GM19463 (cell line): Measurements from ENCODE around the gene HSD11B2.

ENCODE experiments used
- ATAC-seq: cut with Tn5 transposase; IDR thresholded peaks from one replicate; pipeline ENCODE4 v1.9.1; 2021; ENCODE audit warnings: mild to moderate bottlenecking, moderate library complexity; ENCODE audit not compliant: unreplicated experiment

The HSD11B2 gene

DNA sequence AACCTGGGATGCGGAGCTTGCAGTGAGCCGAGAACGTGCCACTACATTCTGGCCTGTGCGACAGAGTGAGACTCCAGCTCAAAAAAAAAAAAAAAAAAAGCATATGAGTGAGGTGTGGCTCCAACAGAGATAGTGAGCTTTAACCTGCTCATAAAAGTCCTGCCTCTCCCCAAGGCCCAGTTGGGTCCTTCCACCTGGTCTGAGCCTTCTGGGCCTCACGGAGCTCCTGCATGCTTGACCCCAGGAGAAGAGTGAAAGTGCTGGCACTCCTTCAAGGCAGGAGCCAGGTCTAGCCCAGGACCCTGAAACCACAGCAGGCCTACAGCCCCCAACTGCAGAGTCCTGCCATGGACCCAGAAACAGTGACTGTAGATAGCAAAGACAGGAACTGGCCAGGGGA, 17.7 kb downstream of the HSD11B2 start:
- no peak for ATAC-seq

DNA sequence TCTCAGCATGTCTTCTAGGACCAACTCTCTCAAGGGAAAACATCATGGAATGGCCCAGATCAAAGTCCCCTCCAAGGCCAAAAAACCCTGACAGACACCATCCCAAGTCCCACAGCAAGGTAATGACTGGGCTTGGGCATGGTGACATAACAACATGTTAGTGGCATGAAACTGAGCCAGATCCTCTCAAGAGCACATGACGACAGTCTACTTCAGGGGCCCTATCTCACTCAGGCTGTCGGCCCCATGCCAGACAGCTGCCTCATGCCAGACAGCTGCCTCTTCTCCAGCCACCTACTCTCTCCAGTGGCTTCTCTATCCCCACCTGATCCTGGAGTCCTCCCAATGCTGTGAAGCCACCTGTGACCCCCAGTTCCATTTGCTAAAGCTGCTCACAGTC, 18.4 kb downstream of the HSD11B2 start:
- ATAC-seq = no peak

DNA sequence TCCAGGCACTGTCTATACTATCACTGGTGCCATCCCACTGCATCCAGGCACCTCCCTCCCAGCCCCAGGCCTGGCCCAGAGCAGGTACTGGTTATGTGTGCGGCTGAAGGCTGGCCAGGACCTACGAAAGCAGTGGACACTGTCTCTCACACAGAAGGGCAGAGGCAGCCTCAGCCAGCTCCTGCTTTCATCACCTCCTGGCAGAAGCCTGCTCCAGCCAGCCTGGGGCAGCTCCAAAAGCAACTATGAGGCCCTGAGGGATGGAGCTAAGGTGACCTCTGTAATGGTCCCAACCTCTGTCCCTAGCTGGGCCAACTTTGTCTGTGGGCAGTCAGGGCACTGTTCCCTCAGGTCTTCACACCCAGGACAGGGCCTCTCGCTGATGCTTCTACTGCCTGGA, 18.8 kb downstream of the HSD11B2 start:
- no peak for ATAC-seq

DNA sequence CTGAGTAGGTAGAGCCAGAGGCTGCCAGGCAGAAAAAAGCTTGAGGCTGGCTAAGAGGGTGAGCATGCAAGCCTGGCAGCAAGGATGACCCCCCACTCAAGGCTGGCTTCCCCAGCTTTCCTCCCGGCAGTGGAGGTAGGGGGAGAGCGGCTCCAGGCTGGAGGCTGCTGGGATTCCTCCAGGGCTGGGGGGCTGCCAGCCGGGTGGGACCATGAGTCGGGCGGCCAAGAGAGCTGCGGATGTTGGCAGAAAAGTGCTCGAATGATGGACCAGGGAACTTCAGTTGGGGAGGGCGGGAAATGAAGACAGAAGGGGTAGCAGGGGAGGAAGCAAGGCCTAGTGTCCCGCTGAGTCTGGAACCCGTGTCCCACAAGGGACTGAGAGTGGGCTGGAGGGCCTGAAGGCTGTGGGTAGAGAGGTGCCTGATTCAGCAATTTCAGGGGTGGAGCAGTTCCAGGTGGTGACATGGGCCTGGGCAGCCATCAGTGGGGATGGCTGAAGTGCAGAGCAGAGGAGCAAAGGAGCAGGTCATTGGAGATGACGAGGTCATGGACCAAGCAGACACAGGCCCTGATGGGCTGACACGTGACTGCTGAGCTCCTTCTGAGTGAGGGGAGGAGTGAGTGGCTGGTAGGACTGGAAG, 20.3 kb downstream of the HSD11B2 start:
- ATAC-seq = no peak

DNA sequence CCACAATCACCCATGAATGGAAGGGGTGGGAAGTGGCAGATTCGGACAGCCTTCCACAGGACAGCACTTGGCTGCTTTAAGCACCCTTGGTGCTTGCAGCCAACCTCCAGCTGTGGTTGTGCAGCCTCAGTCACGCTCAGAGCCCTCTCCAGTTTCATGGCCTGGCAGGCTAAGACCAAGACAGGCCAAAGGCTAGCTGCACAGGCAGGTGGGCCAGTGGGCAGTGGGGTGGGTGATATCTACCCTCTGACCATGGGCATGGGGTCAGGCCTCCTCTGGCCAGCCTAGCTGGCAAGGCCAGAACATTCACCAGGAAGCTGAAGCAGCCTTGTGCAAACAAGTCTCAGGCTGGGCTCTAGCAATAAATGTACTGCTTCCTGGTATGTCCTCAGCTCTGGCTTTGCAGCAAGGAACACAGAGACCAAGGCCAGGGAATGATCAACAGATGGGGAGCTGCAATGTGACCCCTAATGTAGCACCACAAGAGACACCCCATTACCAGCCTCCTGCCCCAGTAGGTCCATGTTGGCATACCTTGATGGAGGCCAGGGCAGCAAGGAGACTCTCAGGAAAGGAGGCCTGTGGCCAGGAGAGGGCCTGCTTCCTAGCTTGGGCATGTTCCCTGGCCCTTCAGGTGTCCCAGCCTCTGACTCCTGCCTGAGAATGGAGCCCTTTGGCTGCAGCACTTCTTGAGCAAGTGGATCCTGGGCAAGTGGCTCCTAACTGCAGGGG, 20.9 kb downstream of the HSD11B2 start:
- no peak for ATAC-seq

DNA sequence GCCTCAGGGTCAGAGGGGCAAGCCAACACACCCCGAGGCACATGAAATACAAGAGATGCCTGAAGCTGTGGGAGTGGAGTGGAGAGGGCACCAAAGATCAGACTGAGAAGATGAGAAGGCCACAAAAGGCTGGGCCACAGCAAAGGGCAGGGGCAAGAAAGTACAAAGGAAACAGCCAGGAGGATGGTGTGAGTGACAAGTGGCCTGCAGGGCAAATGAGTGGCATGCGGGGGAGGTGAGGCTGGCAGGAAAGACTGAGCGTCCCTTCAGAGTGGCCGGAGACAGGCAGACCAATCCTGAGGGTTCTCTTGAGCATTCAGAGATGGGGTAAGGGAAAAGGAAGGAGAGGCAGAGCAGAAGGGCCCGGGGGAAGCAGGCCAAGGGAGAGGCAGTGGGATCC, 23.2 kb downstream of the HSD11B2 start:
- ATAC-seq = no peak

DNA sequence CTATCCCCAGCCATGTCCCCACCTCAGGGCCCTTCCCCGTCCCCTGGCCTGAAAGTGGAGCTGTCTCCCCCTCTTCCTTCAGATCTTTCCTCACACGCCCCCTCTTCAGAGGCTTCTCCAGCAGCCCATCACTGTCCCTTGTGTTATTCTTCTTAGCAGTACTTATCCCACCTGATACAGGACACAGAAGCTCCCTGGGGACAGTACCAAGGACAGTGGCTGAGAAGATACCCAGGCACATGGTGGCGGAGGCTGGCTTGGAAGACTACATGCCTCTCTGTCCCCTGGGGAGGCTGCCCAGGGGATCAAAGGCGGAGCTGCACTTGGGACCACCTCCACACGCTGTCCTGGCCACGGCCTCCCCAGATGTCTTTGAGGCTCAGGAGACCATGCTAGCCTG, 23.9 kb downstream of the HSD11B2 start:
- no peak for ATAC-seq

DNA sequence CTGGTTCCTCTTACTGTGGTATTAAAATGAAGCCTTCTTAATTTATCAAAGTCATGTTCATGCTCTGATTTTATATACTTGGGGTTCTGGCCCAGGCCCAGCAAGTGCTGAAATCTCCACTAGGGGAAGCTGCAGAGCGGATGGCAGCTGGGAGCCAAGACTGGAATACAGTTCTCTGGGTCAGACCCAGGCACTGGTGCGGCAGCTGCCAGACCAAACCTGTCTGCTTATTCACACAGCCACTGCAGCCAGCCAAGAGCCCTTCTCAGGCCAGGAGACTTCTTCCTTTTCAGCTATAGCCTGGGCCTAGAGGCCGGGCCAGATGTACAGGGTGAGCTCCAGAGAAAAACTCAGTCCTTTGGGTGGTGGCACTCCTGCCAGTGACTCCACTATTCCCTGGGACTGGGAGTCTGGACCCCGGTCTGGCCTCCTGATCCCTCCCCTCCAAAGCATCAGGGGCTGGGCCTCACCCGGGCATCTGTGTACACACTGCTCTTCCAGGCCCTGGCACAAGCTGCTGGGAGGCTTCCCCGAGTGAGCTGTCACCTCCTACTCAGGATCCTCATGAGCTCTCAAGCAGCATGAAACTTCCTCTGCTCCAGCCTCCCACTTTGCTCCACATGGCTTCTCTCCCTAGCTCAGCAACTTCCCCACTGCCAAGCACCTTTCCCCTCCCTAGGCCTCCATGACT, 25.6 kb downstream of the HSD11B2 start:
- ATAC-seq = no peak

DNA sequence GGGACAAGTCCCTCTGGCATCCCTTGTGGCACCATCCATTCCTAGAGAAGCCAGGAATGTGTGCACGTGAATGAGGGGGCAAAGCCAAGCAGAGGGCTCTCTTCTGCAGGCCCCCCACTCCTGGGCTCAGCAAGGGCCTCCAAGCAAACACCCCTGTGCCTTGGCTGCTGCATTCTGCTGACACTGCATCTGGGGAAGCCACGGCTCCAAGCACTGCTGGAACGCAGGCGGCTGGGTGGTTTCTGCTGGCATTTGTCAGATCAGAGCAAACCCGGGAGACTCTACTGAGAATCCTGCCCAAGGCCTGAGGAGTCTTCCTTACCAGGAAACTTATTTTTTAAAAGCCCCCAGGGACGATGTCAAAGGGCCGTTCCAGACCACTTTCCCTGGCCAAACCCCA, 26.7 kb downstream of the HSD11B2 start:
- ATAC-seq = no peak

DNA sequence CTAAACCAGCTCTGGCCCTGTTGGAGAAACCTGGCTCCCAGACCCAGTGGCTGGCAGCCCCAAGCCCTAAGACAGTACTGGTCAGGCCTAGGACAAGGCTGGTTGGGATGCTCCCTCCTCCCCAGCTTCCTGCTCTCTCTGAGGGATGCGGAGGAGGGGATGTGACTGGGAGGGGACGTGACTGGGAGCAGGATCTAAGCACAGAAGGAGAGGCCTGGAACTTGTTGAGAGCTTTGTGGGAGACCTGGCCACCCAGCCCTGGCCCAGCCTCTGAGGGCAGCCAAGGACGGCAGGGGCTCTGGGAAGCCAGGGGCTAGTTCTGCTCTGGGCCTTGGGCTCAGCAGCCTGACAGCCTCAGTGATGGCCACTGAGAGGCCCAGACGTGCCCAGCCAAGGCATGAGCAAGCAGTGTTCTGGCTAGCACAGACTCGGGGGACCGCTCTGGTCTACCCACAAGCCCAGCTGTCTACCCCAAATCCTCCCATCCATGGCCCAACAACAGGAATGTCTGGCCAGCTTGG, 27.3 kb downstream of the HSD11B2 start:
- ATAC-seq = no peak

DNA sequence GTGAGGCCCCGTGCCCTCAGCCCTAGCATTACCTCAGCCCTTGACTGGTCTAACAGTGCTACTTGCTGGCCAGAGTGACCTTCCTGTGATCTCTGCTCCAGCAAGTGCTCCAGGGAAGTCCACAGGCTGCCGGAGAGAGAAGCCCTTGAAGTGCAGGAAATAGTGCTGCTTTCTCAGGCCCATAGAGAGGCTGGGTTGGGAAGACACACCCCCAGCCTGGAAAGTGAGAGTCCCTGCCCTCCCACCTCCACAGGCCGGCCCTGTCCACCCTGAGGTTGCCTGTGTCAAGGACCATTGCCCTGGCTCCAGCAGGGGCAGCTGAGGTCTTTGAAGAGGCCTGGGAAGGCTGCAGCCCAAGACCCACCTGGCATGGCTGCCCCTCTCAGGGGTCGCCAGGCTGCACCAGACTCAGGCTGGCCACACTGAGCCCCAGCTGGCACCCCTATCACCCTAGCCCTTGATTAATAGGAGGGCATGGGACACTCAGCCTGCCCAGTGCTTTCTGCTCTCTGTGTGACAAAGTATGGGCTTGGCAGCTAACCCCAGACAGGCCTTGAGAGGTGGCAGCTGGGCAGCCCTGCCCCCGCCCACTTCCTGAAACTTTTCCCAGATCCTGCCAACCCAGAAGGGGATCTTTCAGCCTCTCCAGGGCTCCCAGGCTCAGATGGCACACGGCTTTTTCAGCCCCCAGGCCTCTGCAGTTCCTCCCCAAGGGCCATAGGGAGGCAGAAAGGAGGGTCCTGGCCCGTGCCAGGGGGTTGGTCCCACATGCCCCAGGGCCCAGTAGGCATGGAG, 28.3 kb downstream of the HSD11B2 start:
- ATAC-seq = no peak

DNA sequence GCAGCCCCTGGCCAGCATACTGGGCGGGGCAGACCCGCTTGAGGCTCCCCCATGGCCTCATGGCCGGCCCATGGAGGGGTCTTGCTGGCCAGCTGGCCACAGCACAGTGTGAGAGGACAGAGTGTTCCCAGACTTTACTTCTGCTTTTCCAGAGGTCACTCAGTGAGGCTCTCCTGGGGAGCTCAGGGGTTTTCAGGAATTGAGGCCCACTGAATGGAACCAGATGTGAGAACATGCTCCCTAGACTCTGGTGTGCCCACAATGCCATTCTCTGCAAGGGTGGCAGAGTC, 28.9 kb downstream of the HSD11B2 start:
- no peak for ATAC-seq

DNA sequence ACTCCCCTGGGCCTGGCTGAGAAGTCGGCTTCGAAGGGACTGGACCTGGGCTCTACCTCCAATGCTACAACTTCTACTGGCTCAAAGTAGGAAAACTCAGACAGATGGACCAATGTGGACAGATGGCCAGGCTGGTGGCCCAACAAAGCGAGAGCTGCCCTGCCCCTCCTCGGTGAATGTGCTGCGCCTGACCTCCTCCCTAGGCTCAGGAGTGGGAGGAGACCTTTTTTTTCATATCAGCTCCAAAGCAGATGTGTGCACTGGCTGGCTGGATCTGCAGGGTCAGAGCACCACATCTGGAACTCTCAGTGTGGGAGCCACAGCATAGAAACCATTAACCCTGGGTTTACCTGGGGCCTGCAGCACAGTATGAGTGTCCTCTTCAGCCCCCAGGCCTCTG, 29.2 kb downstream of the HSD11B2 start:
- no peak for ATAC-seq

DNA sequence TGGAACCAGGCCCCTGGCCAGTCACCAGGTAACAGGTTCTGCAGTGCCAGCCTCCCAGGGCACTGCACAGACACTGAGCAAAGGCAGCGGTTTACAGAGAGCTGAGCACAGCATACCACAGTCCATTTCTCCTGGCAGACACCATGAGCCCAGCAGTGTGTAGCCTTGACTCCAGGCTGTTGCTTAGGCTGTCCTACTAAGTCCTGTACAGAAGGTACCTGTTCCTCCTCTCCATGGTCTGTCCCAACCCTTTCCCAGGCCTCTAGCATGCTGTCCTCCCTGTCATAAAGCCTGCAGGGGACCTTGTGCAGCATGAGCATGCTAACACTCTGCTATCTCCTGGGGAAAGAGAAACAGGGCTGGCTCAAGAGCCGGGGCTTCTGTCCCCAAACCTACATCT, 30.0 kb downstream of the HSD11B2 start:
- ATAC-seq = no peak

DNA sequence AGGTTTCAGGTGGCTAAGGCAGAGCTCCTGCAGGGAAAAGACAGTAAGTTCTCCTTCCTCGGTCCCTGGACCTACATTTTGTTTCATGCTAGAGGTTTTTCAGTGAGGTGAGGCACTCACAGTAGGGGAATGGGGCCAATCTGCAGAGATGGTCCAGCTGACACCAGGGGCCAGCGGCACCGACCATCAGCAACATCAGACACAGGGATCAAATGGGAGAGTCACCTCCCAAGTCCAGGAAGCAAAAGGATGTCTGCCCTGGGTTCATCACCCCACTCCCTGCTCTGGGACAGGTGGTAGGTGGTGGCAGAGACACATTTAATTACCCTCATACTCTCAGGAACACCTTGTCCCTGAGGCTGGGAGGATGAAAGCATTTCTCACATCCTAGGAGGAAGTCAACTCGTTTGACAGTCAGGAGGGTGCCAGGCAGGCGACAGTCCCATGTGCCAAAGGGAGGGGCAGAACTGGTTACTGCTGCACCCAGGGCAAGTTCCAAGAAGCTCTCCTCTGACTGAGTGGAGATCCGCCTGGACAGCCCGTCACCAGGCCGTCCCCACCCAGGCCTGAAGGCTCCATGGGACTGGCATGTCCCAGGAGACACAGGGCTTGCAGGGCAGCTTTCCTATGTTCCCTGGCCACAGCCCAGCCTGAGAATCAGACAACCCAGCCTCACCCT, 30.8 kb downstream of the HSD11B2 start:
- no peak for ATAC-seq

DNA sequence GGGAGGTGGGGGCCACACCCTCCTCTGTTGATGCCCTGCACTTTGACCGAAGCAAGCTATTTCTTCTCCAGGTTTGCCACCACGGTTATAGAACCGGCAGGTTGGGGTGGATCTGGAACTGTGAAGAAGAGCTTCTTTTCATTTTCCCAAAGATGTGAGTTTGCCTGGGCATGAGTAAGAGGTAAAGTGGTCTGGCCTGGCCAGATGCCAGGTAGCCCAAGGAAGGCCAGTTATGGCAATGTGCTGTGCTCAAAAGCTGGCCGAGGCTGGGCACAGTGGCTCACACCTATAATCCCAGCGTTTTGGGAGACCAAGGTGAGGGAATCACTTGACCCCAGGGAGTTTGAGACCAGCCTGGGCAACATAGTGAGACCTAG, 31.3 kb downstream of the HSD11B2 start:
- no peak for ATAC-seq

DNA sequence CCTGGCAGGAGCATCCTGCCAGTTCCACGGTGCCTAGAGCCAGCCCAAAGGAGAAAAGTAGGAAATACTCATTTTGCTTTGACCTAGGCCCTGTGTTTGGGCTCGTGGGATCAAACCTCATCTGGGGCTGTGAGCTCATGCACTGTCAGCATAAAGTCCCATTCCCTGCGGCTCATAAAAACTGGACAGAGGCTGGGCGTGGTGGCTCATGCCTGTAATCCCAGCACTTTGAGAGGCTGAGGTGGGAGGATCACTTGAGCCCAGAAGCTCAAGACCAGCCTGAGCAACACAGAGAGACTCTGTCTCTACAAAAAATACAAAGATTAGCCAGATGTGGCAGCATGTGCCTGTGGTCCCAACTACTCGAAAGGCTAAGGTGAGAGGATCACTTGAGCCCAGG, 32.1 kb downstream of the HSD11B2 start:
- ATAC-seq = no peak

DNA sequence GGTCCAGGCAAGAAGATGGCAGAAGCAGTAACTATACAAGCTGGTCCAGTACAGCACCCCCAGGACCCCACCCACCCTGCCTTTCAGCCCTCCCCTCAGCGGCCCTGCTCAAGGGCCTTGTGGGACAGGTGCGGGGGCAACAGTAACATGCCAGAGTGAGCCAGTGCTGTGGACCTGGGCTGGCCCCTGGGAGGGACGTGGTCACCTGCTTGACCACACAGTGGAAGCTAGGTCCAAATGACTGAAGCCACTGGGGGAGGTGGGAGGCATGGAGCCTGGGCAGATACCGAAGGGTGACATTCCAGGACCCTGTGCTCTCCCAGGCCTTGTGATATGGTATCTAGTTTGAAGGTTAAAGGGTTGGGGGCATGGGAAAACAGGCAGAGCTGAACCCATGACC, 32.8 kb downstream of the HSD11B2 start:
- no peak for ATAC-seq

DNA sequence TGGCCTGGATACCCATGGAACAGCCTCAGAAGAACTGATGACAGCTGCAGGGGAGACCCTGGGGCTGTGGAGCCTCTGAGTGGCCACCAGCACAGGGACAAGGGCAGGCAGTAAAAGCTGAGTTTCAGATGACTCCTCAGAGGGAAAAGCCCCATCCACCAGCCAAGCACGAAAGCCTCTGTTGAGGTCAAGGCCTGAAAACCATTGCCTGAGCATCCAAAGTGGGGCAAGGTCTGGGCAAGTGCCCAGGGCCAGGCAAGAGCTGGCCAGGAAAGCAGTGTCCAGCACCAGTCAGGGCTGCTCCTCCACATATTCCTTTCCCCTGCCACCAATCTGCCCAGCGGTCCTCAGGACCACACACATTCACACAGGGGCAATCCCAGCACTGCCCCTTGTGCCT, 33.6 kb downstream of the HSD11B2 start:
- ATAC-seq = no peak

DNA sequence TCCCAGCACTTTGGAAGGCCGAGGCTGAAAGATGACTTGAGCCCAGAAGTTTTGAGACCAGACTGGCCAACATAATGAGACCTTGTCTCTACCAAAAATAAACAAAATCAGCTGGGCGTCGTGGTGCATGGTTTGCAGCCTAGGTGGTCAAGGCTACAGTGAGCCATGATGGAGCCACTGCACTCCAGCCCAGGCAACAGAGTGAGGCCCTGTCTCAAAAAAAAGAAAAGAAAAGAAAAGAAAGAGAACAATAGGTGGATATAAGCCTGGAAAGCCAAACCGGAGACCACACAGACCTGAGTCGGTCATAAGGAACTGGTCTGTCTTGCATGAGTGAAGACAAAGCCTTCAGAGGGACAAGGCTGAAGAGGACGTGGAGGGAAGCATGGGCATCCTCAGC, 35.7 kb downstream of the HSD11B2 start:
- ATAC-seq = no peak

DNA sequence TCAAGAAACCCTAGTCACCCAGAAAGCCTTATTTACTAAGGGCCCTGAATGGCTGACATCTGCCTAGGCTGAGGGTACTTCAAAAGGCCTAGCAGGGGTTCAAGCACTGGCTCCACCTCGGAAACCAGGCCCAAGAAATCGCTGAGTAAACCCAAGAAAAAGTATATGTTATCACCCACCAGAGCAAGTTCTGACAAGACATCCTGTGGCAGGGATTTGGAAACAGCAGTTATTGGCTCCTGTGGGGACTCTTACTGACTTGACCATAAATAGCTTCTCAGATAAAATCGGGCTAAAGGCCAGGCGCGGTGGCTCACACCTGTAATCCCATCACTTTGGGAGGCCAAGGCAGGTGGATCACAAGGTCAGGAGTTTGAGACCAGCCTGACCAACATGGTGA, 37.8 kb downstream of the HSD11B2 start:
- no peak for ATAC-seq
